KMS-11 (cell line): ENCODE results near the gene DELE1.

Source experiments
- H2AFZ ChIP-seq: fragments of 200-600 bp; sonication (generic); 2 replicates; pipeline ENCODE4 v1.6.1; 2016; ENCODE audit warnings: antibody characterized with exemption, mixed run types, low read depth
- H3K27ac ChIP-seq: fragments of 200-600 bp; sonication (generic); 2 replicates; pipeline ENCODE4 v1.6.1; 2016; ENCODE audit warnings: mild to moderate bottlenecking, mixed run types
- H3K27me3 ChIP-seq: fragments of 200-600 bp; sonication (generic); 2 replicates; pipeline ENCODE4 v1.6.1; 2017; ENCODE audit warnings: mild to moderate bottlenecking, low read depth, mixed run types, moderate library complexity; ENCODE audit not compliant: insufficient read depth
- H3K36me3 ChIP-seq: fragments of 200-600 bp; sonication (generic); 2 replicates; pipeline ENCODE4 v1.6.1; 2017; ENCODE audit warnings: mild to moderate bottlenecking, mixed run types; ENCODE audit not compliant: insufficient read depth
- H3K4me1 ChIP-seq: fragments of 200-600 bp; sonication (generic); 2 replicates; pipeline ENCODE4 v1.6.1; 2016; ENCODE audit warnings: mild to moderate bottlenecking, low read depth, mixed run types; ENCODE audit not compliant: poor library complexity, severe bottlenecking
- H3K4me2 ChIP-seq: fragments of 200-600 bp; sonication (generic); 2 replicates; pipeline ENCODE4 v1.7.0; 2016; ENCODE audit warnings: mild to moderate bottlenecking, mixed run types
- H3K4me3 ChIP-seq: fragments of 200-600 bp; sonication (generic); IDR thresholded peaks from 2 replicates; pipeline ENCODE4 v1.6.1; 2017; ENCODE audit warnings: low read depth, low read length, mixed read lengths; ENCODE audit not compliant: insufficient read depth
- H3K79me2 ChIP-seq: fragments of 200-600 bp; sonication (generic); 2 replicates; pipeline ENCODE4 v1.6.1; 2016; ENCODE audit warnings: low read depth, mixed run types; ENCODE audit not compliant: insufficient read depth
- H3K9ac ChIP-seq: fragments of 200-600 bp; sonication (generic); 2 replicates; pipeline ENCODE4 v1.6.1; 2016; ENCODE audit warnings: mild to moderate bottlenecking, mixed run types
- H4K20me1 ChIP-seq: fragments of 200-600 bp; sonication (generic); 2 replicates; pipeline ENCODE4 v1.6.1; 2016; ENCODE audit warnings: mild to moderate bottlenecking, mixed run types; ENCODE audit not compliant: insufficient read depth
- TF ChIP-seq, protein P1 (sequence below): fragments of 200-600 bp; sonication (generic); conservative IDR thresholded peaks from 2 replicates; pipeline ENCODE4 v1.6.1; 2017; ENCODE audit warnings: low read depth, mild to moderate bottlenecking, antibody characterized with exemption, low read length, moderate library complexity, mixed read lengths

DELE1 gene

DNA sequence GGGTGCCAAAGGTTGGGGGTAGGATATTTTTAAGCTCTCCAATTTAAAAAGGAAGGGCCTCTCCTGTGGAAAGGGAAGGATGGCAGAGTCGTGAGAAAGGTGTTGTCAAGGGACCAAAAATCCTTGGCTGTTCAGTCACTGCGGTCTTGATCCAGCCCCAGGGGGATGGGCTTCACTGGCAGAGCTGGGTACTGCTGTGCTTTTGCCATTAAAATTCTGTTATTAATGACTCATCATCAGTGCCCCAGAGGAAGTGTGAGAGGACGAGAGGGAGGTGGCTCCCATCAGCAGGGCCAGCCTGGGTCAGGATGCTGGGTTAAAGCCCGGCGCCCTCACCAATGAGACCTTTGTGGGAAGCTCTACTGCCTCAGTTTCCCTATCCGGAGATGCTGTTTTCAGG is 17.6 kb downstream of the DELE1 start:
- Histone ChIP-seq H3K9ac (no peak overlapping the region), H3K4me2 (peak overlapping the region; percentile 83), H3K4me3 (no peak overlapping the region), H3K4me1 (peaks cover 42% of the 10 kb centered on the region), H2AFZ (peak overlapping the region; percentile 10; the same call in 1 of the 2 replicates), H3K27ac (peak overlapping the region; percentile 70), H4K20me1 (no peaks in the 10 kb centered on the region), H3K79me2 (no peaks in the 10 kb centered on the region), H3K36me3 (no peaks in the 10 kb centered on the region), H3K27me3 (no peaks in the 10 kb centered on the region)
- TF ChIP-seq, protein P1, sequence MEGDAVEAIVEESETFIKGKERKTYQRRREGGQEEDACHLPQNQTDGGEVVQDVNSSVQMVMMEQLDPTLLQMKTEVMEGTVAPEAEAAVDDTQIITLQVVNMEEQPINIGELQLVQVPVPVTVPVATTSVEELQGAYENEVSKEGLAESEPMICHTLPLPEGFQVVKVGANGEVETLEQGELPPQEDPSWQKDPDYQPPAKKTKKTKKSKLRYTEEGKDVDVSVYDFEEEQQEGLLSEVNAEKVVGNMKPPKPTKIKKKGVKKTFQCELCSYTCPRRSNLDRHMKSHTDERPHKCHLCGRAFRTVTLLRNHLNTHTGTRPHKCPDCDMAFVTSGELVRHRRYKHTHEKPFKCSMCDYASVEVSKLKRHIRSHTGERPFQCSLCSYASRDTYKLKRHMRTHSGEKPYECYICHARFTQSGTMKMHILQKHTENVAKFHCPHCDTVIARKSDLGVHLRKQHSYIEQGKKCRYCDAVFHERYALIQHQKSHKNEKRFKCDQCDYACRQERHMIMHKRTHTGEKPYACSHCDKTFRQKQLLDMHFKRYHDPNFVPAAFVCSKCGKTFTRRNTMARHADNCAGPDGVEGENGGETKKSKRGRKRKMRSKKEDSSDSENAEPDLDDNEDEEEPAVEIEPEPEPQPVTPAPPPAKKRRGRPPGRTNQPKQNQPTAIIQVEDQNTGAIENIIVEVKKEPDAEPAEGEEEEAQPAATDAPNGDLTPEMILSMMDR = 0 out of 2 replicates have a peak, but pooled peaks have one; percentile 10

DNA sequence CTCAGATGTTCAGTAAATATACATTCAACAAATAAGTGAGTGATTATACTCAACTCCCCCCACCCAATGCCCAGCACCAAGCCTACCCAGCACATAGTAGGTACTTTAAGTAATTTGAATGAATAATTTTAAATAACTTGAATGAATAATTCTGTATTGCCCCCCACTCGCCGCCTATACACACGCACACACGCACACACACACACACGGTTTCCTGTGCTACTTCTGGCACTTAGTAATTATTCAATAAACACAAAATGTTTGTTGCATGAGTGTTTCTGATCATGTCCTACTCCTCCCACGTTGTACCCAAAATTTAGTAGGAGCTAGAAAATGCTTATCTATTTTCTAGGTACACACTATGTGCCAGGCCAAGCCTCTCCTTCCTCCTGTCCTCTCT is 18.1 kb downstream of the DELE1 start:
- Histone ChIP-seq H3K4me2 (peak overlapping the region; percentile 83), H3K27me3 (no peaks in the 10 kb centered on the region), H3K79me2 (no peaks in the 10 kb centered on the region), H3K9ac (no peak overlapping the region), H3K4me3 (no peak overlapping the region), H3K27ac (peak overlapping the region; percentile 70; the same call in 1 of the 2 replicates), H3K4me1 (peaks cover 42% of the 10 kb centered on the region), H3K36me3 (no peaks in the 10 kb centered on the region), H4K20me1 (no peaks in the 10 kb centered on the region), H2AFZ (no peak overlapping the region)
- TF ChIP-seq, protein P1 = no peak

DNA sequence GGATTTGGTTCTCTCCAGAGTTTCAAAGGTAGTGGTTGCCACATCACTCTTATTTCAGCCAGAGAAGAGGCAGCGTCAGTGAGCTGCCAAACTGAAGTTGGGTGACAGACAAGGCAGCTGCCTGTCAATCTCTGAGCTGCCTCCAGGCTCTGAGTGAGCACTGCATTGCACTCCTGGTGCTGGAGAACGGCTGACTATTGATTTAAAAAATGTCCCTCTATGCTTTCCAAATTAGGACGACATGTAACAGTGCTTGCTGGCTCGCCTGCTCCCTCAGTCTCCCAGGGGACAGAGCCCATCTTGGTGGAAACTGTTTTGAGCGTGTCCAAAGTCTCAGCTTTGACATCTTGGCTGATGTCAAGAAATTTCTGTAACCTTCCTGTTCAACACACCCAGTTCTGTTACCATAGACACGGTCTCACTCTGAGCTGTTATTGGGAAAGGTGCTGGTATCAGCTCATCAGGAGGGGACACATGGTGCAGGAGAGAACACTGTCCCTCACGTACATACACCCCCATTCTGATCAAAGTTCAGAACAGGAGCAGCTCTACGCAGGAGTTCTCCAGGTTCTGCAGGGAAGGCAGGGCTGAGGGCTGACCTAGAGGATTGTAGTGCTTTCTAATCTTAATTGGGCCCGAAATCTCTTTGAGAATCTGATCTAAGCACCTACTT is 18.6 kb downstream of the DELE1 start:
- peak overlapping the region; percentile 70; the same call in 1 of the 2 replicates for H3K27ac ChIP-seq
- H3K27me3 ChIP-seq = no peaks in the 10 kb centered on the region
- H4K20me1 ChIP-seq = no peaks in the 10 kb centered on the region
- H3K4me2 ChIP-seq = peak overlapping the region; percentile 83; the same call in 1 of the 2 replicates
- TF ChIP-seq, protein P1 = no peak
- H3K4me3 ChIP-seq = no peak overlapping the region
- no peak overlapping the region for H2AFZ ChIP-seq
- H3K9ac ChIP-seq = no peak overlapping the region
- H3K36me3 ChIP-seq = no peaks in the 10 kb centered on the region
- no peaks in the 10 kb centered on the region for H3K79me2 ChIP-seq
- H3K4me1 ChIP-seq = peaks cover 42% of the 10 kb centered on the region

DNA sequence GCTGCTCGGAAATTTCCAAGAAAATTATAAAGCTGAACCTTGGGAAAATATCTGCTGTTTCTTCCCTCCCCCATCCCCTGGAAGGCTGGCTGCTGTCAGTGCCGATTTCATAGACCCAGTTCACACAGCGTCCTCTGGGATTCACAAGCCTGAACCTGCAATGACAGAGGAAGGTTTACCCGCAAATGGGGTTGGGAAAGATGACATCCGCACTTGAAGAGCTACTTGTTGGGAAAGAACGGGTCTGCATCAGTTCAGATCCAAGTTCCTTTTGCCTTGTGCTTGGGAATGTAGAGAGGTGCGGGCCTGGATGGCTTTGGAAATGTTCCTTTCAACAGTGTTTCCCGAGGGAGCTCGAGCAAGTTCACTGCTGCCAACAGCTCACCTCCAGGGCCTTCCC is 20.4 kb downstream of the DELE1 start:
- TF ChIP-seq, protein P1 = no peak
- Histone ChIP-seq H3K4me3 (no peak overlapping the region), H3K79me2 (no peaks in the 10 kb centered on the region), H3K9ac (no peak overlapping the region), H3K4me1 (peaks cover 37% of the 10 kb centered on the region), H3K36me3 (no peaks in the 10 kb centered on the region), H4K20me1 (no peaks in the 10 kb centered on the region), H3K4me2 (no peak overlapping the region), H2AFZ (no peak overlapping the region), H3K27ac (no peak overlapping the region), H3K27me3 (no peaks in the 10 kb centered on the region)
